ENCODE data around the gene PKDCC. TPM values are rescaled to one million over a fixed set of nuclear protein-coding genes. Genes with fewer than 3 reads are reported as not detected.

The PKDCC gene
- total RNA-seq, 1 experiment from 2014 or later: 322 TPM

DNA sequence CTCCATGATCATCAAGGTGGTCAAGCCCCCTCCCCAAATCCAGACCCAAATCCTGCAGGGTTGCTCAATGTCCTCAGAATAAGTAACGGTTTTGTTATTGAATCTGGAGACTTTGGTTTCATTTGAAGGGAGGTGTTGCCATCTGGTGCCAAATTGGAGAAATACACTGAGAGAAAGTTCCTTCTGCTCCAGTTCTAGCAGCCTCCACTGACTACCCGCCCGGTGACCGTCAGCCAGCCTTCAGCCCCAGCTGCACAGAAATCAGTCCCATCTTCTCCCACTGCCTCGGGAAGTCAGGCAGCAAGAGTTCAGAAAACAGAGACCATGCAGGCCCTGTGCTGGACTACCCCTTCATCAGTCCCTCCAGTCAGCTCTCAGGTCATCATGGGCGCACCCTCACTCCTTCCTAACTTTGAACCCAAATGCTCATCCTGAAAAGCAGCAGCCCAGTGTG, 38.7 kb downstream of the PKDCC start:
- Histone ChIP-seq H3K4me3 (ENCODE audit: low read depth, low read length) (no peak overlapping the region), H3K36me3 (ENCODE audit: control insufficient read depth, insufficient read depth, low read length) (no peaks in the 10 kb centered on the region), H3K27me3 (replicated peaks; ENCODE audit: control insufficient read depth, insufficient read depth, low read length) (no peaks in the 10 kb centered on the region), H3K9me3 (no peaks in the 10 kb centered on the region), H3K4me1 (peaks cover 57% of the 10 kb centered on the region)
- CTCF ChIA-PET: interaction anchor here (0.9 to 6.0 kb wide), 8 partner anchors 18 to 239 kb away, joined by 3 to 72 read pairs (median 5); no protein-coding TSS in a partner anchor
- Mint-ChIP-seq H3K27ac (ENCODE audit: unreplicated experiment) (no peak overlapping the region), H3K9me3 (ENCODE audit: unreplicated experiment) (peaks cover 17% of the 10 kb centered on the region), H3K4me3 (ENCODE audit: unreplicated experiment) (no peak overlapping the region), H3K4me1 (ENCODE audit: low read depth, unreplicated experiment) (peaks cover 66% of the 10 kb centered on the region), H3K27me3 (ENCODE audit: insufficient read depth, unreplicated experiment) (no peaks in the 10 kb centered on the region), H3K36me3 (ENCODE audit: insufficient read depth, unreplicated experiment) (peaks cover 6% of the 10 kb centered on the region)
- TF ChIP-seq, protein P1, sequence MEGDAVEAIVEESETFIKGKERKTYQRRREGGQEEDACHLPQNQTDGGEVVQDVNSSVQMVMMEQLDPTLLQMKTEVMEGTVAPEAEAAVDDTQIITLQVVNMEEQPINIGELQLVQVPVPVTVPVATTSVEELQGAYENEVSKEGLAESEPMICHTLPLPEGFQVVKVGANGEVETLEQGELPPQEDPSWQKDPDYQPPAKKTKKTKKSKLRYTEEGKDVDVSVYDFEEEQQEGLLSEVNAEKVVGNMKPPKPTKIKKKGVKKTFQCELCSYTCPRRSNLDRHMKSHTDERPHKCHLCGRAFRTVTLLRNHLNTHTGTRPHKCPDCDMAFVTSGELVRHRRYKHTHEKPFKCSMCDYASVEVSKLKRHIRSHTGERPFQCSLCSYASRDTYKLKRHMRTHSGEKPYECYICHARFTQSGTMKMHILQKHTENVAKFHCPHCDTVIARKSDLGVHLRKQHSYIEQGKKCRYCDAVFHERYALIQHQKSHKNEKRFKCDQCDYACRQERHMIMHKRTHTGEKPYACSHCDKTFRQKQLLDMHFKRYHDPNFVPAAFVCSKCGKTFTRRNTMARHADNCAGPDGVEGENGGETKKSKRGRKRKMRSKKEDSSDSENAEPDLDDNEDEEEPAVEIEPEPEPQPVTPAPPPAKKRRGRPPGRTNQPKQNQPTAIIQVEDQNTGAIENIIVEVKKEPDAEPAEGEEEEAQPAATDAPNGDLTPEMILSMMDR (IDR thresholded peaks at IDR 0.05; ENCODE audit: insufficient read depth in 1 of 2, low read depth in 1 of 2, low read length in 1 of 2, severe bottlenecking in 1 of 2, unreplicated experiment in 1 of 2): peak; percentile 74 to 88
- DNase-seq: peak; percentile 61 to 78
- intact Hi-C loops (cut with micrococcal nuclease; ENCODE audit: unreplicated experiment): loop anchor here (1.0 kb wide), 3 partner anchors 217 to 246 kb away; no protein-coding TSS in a partner anchor
- POLR2A ChIA-PET: interaction anchor here (0.6 kb wide), 1 partner anchor 306 kb away, joined by 5 read pairs; no protein-coding TSS in a partner anchor
- BruUV-seq (replicated peaks): no TSS peak

- ChIA-PET POLR2A (interaction anchor here (0.6 to 0.9 kb wide), 2 partner anchors 31 to 305 kb away, joined by 3 to 5 read pairs; no protein-coding TSS in a partner anchor), CTCF (interaction anchor here (0.9 to 6.0 kb wide), 8 partner anchors 18 to 239 kb away, joined by 3 to 72 read pairs (median 5); no protein-coding TSS in a partner anchor)
- intact Hi-C loops (cut with micrococcal nuclease; ENCODE audit: unreplicated experiment): no loop called here
These were observed 39.5 kb downstream of the PKDCC start for GRCh38 chr2:42087137-42087856.

DNA sequence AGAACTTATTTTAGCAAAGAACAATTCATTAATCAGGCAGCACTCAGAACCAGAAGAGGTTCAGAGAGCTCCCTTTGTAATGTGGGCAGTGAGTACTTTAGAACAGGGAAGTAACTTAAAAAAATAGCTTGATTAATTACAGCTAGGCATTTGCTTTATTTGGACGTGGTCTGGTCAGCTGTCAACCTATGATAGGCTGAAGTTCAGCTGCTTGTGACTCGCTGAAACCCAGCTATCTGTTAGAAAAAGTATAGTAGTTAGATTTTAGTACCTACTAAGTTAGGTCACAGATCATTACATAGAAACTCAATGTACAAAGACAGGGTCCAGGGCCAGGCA, 40.0 kb downstream of the PKDCC start:
- BruUV-seq (replicated peaks): no TSS peak

More at GRCh38 chr2:42087137-42087856, 39.5 kb downstream of the PKDCC start:
- no TSS peak for BruUV-seq (replicated peaks)
- peaks cover 17% of the 10 kb centered on the region for H3K9me3 Mint-ChIP-seq (ENCODE audit: unreplicated experiment)
- Histone ChIP-seq H3K9me3 (no peaks in the 10 kb centered on the region), H3K4me3 (ENCODE audit: low read depth, low read length) (no peak overlapping the region), H3K27me3 (replicated peaks; ENCODE audit: control insufficient read depth, insufficient read depth, low read length) (no peaks in the 10 kb centered on the region), H3K36me3 (ENCODE audit: control insufficient read depth, insufficient read depth, low read length) (no peaks in the 10 kb centered on the region), H3K4me1 (peaks cover 61% of the 10 kb centered on the region)
- H3K27me3 Mint-ChIP-seq (ENCODE audit: insufficient read depth, unreplicated experiment): no peaks in the 10 kb centered on the region
- H3K4me3 Mint-ChIP-seq (ENCODE audit: unreplicated experiment): no peak overlapping the region
- TF ChIP-seq, protein P1 (IDR thresholded peaks at IDR 0.05; ENCODE audit: insufficient read depth in 1 of 2, low read depth in 1 of 2, low read length in 1 of 2, severe bottlenecking in 1 of 2, unreplicated experiment in 1 of 2): no peak
- peaks cover 12% of the 10 kb centered on the region for H3K36me3 Mint-ChIP-seq (ENCODE audit: insufficient read depth, unreplicated experiment)
- no peak overlapping the region for H3K27ac Mint-ChIP-seq (ENCODE audit: unreplicated experiment)
- H3K4me1 Mint-ChIP-seq (ENCODE audit: low read depth, unreplicated experiment): peaks cover 74% of the 10 kb centered on the region
- no peak for DNase-seq

More for the DNA sequence above, 40.0 kb downstream of the PKDCC start:
- Histone ChIP-seq H3K4me3 (ENCODE audit: low read depth, low read length) (no peak overlapping the region), H3K27me3 (replicated peaks; ENCODE audit: control insufficient read depth, insufficient read depth, low read length) (no peaks in the 10 kb centered on the region), H3K4me1 (peaks cover 65% of the 10 kb centered on the region), H3K36me3 (ENCODE audit: control insufficient read depth, insufficient read depth, low read length) (no peaks in the 10 kb centered on the region), H3K9me3 (no peaks in the 10 kb centered on the region)
- Mint-ChIP-seq H3K4me3 (ENCODE audit: unreplicated experiment) (no peak overlapping the region), H3K36me3 (ENCODE audit: insufficient read depth, unreplicated experiment) (peaks cover 12% of the 10 kb centered on the region), H3K27ac (ENCODE audit: unreplicated experiment) (no peak overlapping the region), H3K4me1 (ENCODE audit: low read depth, unreplicated experiment) (peaks cover 74% of the 10 kb centered on the region), H3K9me3 (ENCODE audit: unreplicated experiment) (peaks cover 12% of the 10 kb centered on the region), H3K27me3 (ENCODE audit: insufficient read depth, unreplicated experiment) (no peaks in the 10 kb centered on the region)
- TF ChIP-seq, protein P1 (IDR thresholded peaks at IDR 0.05; ENCODE audit: insufficient read depth in 1 of 2, low read depth in 1 of 2, low read length in 1 of 2, severe bottlenecking in 1 of 2, unreplicated experiment in 1 of 2): no peak
- intact Hi-C loops (cut with micrococcal nuclease; ENCODE audit: unreplicated experiment): no loop called here
- POLR2A ChIA-PET: interaction anchor here (0.9 kb wide), 1 partner anchor 32 kb away, joined by 3 read pairs; no protein-coding TSS in a partner anchor
- CTCF ChIA-PET: interaction anchor here (1.8 to 6.0 kb wide), 3 partner anchors 24 to 235 kb away, joined by 5 to 72 read pairs (median 24); no protein-coding TSS in a partner anchor
- DNase-seq: no peak
